GM12878 (cell line): ENCODE results near the gene ZNF615. TPM values are rescaled to one million over a fixed set of nuclear protein-coding genes. Genes with fewer than 3 reads are reported as not detected.

Experiments
- ATAC-seq: fragments of 200-7000 bp; cut with Tn5 transposase; 3 replicates; pipeline ENCODE4 v1.9.1; 2020; ENCODE audit warnings: mild to moderate bottlenecking, moderate library complexity
- BruUV-seq: library from RNA; stranded (reverse); fragments of 400-500 nt; replicated peaks from 2 replicates; lab custom pipeline; 2021; lab: Mats Ljungman, UMichigan
- CTCF ChIA-PET: fragments of 300-600 bp; sonication (Branson Sonifier 250); formaldehyde crosslinking; extraction: SDS; loops from one replicate; lab custom pipeline; 2021; ENCODE audit warnings: inconsistent platforms; lab: Yijun Ruan, JAX
- POLR2A ChIA-PET: fragments of 350-600 bp; formaldehyde crosslinking; extraction: SDS; loops from one replicate; lab custom pipeline; 2021; ENCODE audit warnings: inconsistent platforms; lab: Charles Lee
- RAD21 ChIA-PET: fragments of 300-600 bp; sonication (Branson Sonifier 250); formaldehyde crosslinking; loops from one replicate; lab custom pipeline; 2023; ENCODE audit warnings: antibody characterized with exemption; ENCODE audit not compliant: unreplicated experiment; lab: Charles Lee
- SMC1A ChIA-PET: fragments of 300-600 bp; sonication (Branson Sonifier 250); formaldehyde crosslinking; loops from one replicate; lab custom pipeline; 2023; ENCODE audit not compliant: unreplicated experiment, uncharacterized antibody; lab: Charles Lee
- DNase-seq: peaks from one replicate; pipeline ENCODE4 v3.0.0-alpha.2; 2011; ENCODE audit warnings: low read depth, low spot score
- FAIRE-seq: peaks from 3 replicates; lab custom pipeline; 2011; peaks lifted over from hg19 to GRCh38; lab: Jason Lieb, UNC
- H2AFZ ChIP-seq: 2 replicates; pipeline ENCODE4 v1.6.0; 2011; ENCODE audit warnings: low read depth, low read length, control low read depth; ENCODE audit not compliant: control insufficient read depth
- H3K27ac ChIP-seq: 2 replicates; pipeline ENCODE4 v1.5.1; 2011; ENCODE audit warnings: control low read depth; ENCODE audit not compliant: control insufficient read depth, insufficient read depth
- H3K27me3 ChIP-seq, 2 experiments: replicated peaks in 1 of 2; 2 replicates each; pipeline versions ENCODE4 v1.6.0 to v1.6.1; 2011; ENCODE audit warnings: low read length in 1 of 2; ENCODE audit not compliant: control insufficient read depth in 2 of 2, insufficient read depth in 2 of 2
- H3K36me3 ChIP-seq, 2 experiments: 2 replicates each; pipeline ENCODE4 v1.5.1; 2011; ENCODE audit warnings: low read length in 1 of 2; ENCODE audit not compliant: control insufficient read depth in 2 of 2, insufficient read depth in 2 of 2
- H3K4me1 ChIP-seq: 2 replicates; pipeline ENCODE4 v1.6.1; 2011; ENCODE audit warnings: mild to moderate bottlenecking, low read length, moderate library complexity, mixed read lengths; ENCODE audit not compliant: control insufficient read depth, insufficient read depth
- H3K4me2 ChIP-seq: 2 replicates; pipeline ENCODE4 v1.6.0; 2011; ENCODE audit warnings: control low read depth; ENCODE audit not compliant: control insufficient read depth, insufficient read depth
- H3K4me3 ChIP-seq: fragments of 200-600 bp; sonication (generic); 2 replicates; pipeline ENCODE4 v1.5.1; 2016
- H3K79me2 ChIP-seq: 2 replicates; pipeline ENCODE4 v1.6.0; 2011; ENCODE audit warnings: low read length; ENCODE audit not compliant: control insufficient read depth, insufficient read depth
- H3K9ac ChIP-seq: 2 replicates; pipeline ENCODE4 v1.8.0; 2011; ENCODE audit warnings: low read length, control low read depth, mixed read lengths; ENCODE audit not compliant: control insufficient read depth, insufficient read depth
- H3K9me3 ChIP-seq: replicated peaks from 3 replicates; pipeline ENCODE4 v1.5.1; 2011; ENCODE audit warnings: mild to moderate bottlenecking, low read length; ENCODE audit not compliant: control insufficient read depth, insufficient read depth
- H4K20me1 ChIP-seq: 2 replicates; pipeline ENCODE4 v1.6.0; 2011; ENCODE audit not compliant: control insufficient read depth, insufficient read depth
- ASH2L ChIP-seq: fragments of 300-600, 200-600 bp; sonication (generic); IDR thresholded peaks from 2 replicates; pipeline ENCODE4 v1.6.1; 2017; ENCODE audit warnings: low read depth, mild to moderate bottlenecking, borderline replicate concordance
- ATF2 ChIP-seq: IDR thresholded peaks from 2 replicates; pipeline ENCODE4 v1.6.1; 2012; ENCODE audit warnings: low read length, inconsistent platforms
- CHD4 ChIP-seq: fragments of 200-600 bp; sonication (generic); IDR thresholded peaks from 2 replicates; pipeline ENCODE4 v1.6.1; 2016; ENCODE audit warnings: mild to moderate bottlenecking
- EED ChIP-seq: sonication (generic); IDR thresholded peaks from 2 replicates; pipeline ENCODE4 v1.6.1; 2016; ENCODE audit warnings: antibody characterized with exemption, low read depth
- EP300 ChIP-seq, 2 experiments: fragments of 150-350 bp in 1 of 2; IDR thresholded peaks; 2 replicates each; pipeline ENCODE4 v1.6.1; 2011 to 2012; ENCODE audit warnings: low read depth in 2 of 2, low read length in 2 of 2, borderline replicate concordance in 1 of 2, improper control_type of control experiment in 1 of 2, inconsistent platforms in 1 of 2; ENCODE audit not compliant: control insufficient read depth in 1 of 2
- ETV6 ChIP-seq, 2 experiments: fragments of 450-650 bp in 1 of 2; IDR thresholded peaks in 1 of 2; conservative IDR thresholded peaks in 1 of 2; 2 replicates each; pipeline ENCODE4 v1.6.1; 2014; ENCODE audit warnings: antibody characterized with exemption in 1 of 2, borderline replicate concordance in 1 of 2, low read depth in 1 of 2, mild to moderate bottlenecking in 1 of 2, moderate library complexity in 1 of 2
- KAT2A ChIP-seq: conservative IDR thresholded peaks from 2 replicates; pipeline ENCODE4 v1.6.1; 2011; ENCODE audit warnings: low read depth, low read length; ENCODE audit not compliant: control insufficient read depth
- MXI1 ChIP-seq: fragments of 150-350 bp; IDR thresholded peaks from 2 replicates; pipeline ENCODE4 v1.6.1; 2011; ENCODE audit warnings: low read depth, mild to moderate bottlenecking, inconsistent platforms, low read length, improper control_type of control experiment
- NR2C1 ChIP-seq: fragments of 450-650 bp; IDR thresholded peaks from 2 replicates; pipeline ENCODE4 v1.6.1; 2017; ENCODE audit warnings: antibody characterized with exemption, mild to moderate bottlenecking, moderate library complexity
- SREBF2 ChIP-seq: IDR thresholded peaks from 2 replicates; pipeline ENCODE4 v1.6.1; 2012; ENCODE audit warnings: mild to moderate bottlenecking, low read length
- USF2 ChIP-seq: IDR thresholded peaks from 2 replicates; pipeline ENCODE4 v1.6.1; 2011; ENCODE audit warnings: low read depth, low read length, improper control_type of control experiment, borderline replicate concordance
- WRNIP1 ChIP-seq: IDR thresholded peaks from 2 replicates; pipeline ENCODE4 v1.6.1; 2011; ENCODE audit warnings: low read depth, low read length, improper control_type of control experiment, borderline replicate concordance
- ZBTB4 ChIP-seq: fragments of 450-650 bp; formaldehyde crosslinking; IDR thresholded peaks from 2 replicates; pipeline ENCODE4 v1.4.0; 2022; ENCODE audit warnings: mild to moderate bottlenecking, moderate library complexity
- WGBS: methylation state at CpG from one replicate; pipeline ENCODE4 v1.1.6; 2016; ENCODE audit warnings: low lambda C conversion rate; ENCODE audit not compliant: insufficient replicate concordance, insufficient coverage; ENCODE audit errors: missing lambda C conversion rate; 5-methylcytosine and 5-hydroxymethylcytosine counted together
- in situ Hi-C: fragments of 300-500 bp; cut with MboI; formaldehyde crosslinking; loops from 9 replicates; pipeline ENCODE4 v1.14.3; 2018; ENCODE audit warnings: mixed read lengths
- intact Hi-C: fragments of 100-400 bp; cut with micrococcal nuclease; formaldehyde crosslinking; loops from one replicate; pipeline ENCODE4 v1.14.2; 2022; ENCODE audit not compliant: unreplicated experiment
- polyA plus RNA-seq, 11 experiments: library from polyadenylated mRNA; depleted of rRNA in 4 of 11; unstranded in 6 of 11; stranded (reverse) in 5 of 11; fragments of >200 nt; fragmentation: Nextera tagmentation in 4 of 11; fragmentation: Illumina TruSeq in 1 of 11; extraction: Ambion mirVana in 4 of 11; extraction: Trizol in 1 of 11; gene quantifications; 1 replicate in 1 of 11; 2 replicates in 10 of 11; pipeline versions ENCODE4 v1.2.1 to v1.2.3, GENCODE V29; 2011 to 2016; ENCODE audit warnings: inconsistent platforms in 2 of 11, missing spikeins in 2 of 11, low read depth in 1 of 11
- total RNA-seq, 4 experiments: library from RNA; depleted of rRNA in 3 of 4; stranded (reverse); fragments of >200 nt in 3 of 4; fragmentation: Illumina TruSeq in 1 of 4; extraction: Trizol in 1 of 4; gene quantifications; 2 replicates each; pipeline versions ENCODE4 v1.2.1 to v1.2.3, GENCODE V29; 2013 to 2021

ZNF615 gene
- total and polyA plus RNA-seq, 10 of the 15 experiments (the other 5 are each of a cell fraction or from before 2014, with no cell fraction given) = 1.7 to 7.2 (median 4.2) TPM

GRCh38 chr19:52022193-52022592 is 14.2 kb upstream of the ZNF615 start:
- peaks cover 54% of the 10 kb centered on the region for H3K9me3 ChIP-seq
- intact Hi-C loops = no loop called here
- POLR2A ChIA-PET = no interaction called here
- no TSS peak for BruUV-seq
- H4K20me1 ChIP-seq = no peaks in the 10 kb centered on the region
- H3K4me2 ChIP-seq = no peak overlapping the region
- no peak overlapping the region for H3K9ac ChIP-seq
- SMC1A ChIA-PET = no interaction called here
- no peaks in the 10 kb centered on the region; the same call in 1 of the 2 replicates for H3K4me1 ChIP-seq
- RAD21 ChIA-PET = no interaction called here
- H3K4me3 ChIP-seq = no peak overlapping the region
- in situ Hi-C loops = no loop called here
- no peak for TF ChIP-seq ETV6 (conservative IDR thresholded peaks at IDR 0.05 in 1 of 2, IDR thresholded peaks at IDR 0.05 in 1 of 2; ENCODE audit: borderline replicate concordance in 1 of 2, low read depth in 1 of 2)
- TF ChIP-seq ASH2L = no peak
- TF ChIP-seq WRNIP1 = no peak
- no peak for TF ChIP-seq MXI1
- TF ChIP-seq NR2C1 = no peak
- TF ChIP-seq KAT2A = no peak
- TF ChIP-seq EP300 (IDR thresholded peaks at IDR 0.05; ENCODE audit: borderline replicate concordance in 1 of 2, control insufficient read depth in 1 of 2, low read depth in 2 of 2, low read length in 2 of 2) = no peak
- TF ChIP-seq USF2 = no peak
- TF ChIP-seq ZBTB4 (CRISPR knock-in tag) = no peak
- no peak for TF ChIP-seq EED
- TF ChIP-seq CHD4 = no peak
- TF ChIP-seq ATF2 = no peak
- TF ChIP-seq SREBF2 = no peak
- no peak overlapping the region for H3K27ac ChIP-seq
- WGBS = over 99% methylated on average over 15 of the region's 15 CpGs
- ATAC-seq = no peak
- no peak for DNase-seq
- peaks cover 2% of the 10 kb centered on the region for H3K79me2 ChIP-seq
- no peak for FAIRE-seq
- no peaks in the 10 kb centered on the region for H3K27me3 ChIP-seq
- CTCF ChIA-PET = no interaction called here
- no peak overlapping the region for H2AFZ ChIP-seq
- peaks cover 2 to 47% of the 10 kb centered on the region in 2 experiments; a peak in 3 of 4 replicates for H3K36me3 ChIP-seq
